MM.1S (cell line): ENCODE measurements around the gene RMI2.

Experiments
- DNase-seq: peaks from one replicate; pipeline ENCODE4 v3.0.0-alpha.2; 2015
- H2AFZ ChIP-seq: fragments of 300-600 bp; sonication (generic); 2 replicates; pipeline ENCODE4 v1.6.0; 2016; ENCODE audit warnings: antibody characterized with exemption, low read length
- H3F3A ChIP-seq: fragments of 300-600 bp; sonication (generic); 2 replicates; pipeline ENCODE4 v1.6.1; 2016; ENCODE audit warnings: mild to moderate bottlenecking, antibody characterized with exemption, low read length, moderate library complexity, mixed read lengths; ENCODE audit not compliant: insufficient read depth
- H3K27ac ChIP-seq: fragments of 300-600 bp; sonication (generic); 2 replicates; pipeline ENCODE4 v1.5.1; 2016; ENCODE audit warnings: mild to moderate bottlenecking, low read length
- H3K27me3 ChIP-seq: fragments of 300-600 bp; sonication (generic); replicated peaks from 2 replicates; pipeline ENCODE4 v1.6.0; 2016; ENCODE audit warnings: low read length; ENCODE audit not compliant: insufficient read depth
- H3K36me3 ChIP-seq: fragments of 300-600 bp; sonication (generic); replicated peaks from 2 replicates; pipeline ENCODE4 v1.6.1; 2016; ENCODE audit warnings: mild to moderate bottlenecking, low read length, mixed read lengths; ENCODE audit not compliant: insufficient read depth
- H3K4me1 ChIP-seq: fragments of 300-600 bp; sonication (generic); 2 replicates; pipeline ENCODE4 v1.6.1; 2016; ENCODE audit warnings: low read length, mixed read lengths
- H3K4me2 ChIP-seq: fragments of 300-600 bp; sonication (generic); 2 replicates; pipeline ENCODE4 v1.6.0; 2016; ENCODE audit warnings: low read depth, low read length
- H3K4me3 ChIP-seq: fragments of 300-600 bp; sonication (generic); 2 replicates; pipeline ENCODE4 v1.5.1; 2016; ENCODE audit warnings: low read length, mixed read lengths
- H3K79me2 ChIP-seq: fragments of 300-600 bp; sonication (generic); 2 replicates; pipeline ENCODE4 v1.6.1; 2016; ENCODE audit warnings: mixed run types, low read length, mixed read lengths
- H3K9ac ChIP-seq: fragments of 300-600 bp; sonication (generic); 2 replicates; pipeline ENCODE4 v1.6.1; 2016; ENCODE audit warnings: low read length, mixed read lengths
- H3K9me2 ChIP-seq: fragments of 300-600 bp; sonication (generic); replicated peaks from 2 replicates; pipeline ENCODE4 v1.6.1; 2016; ENCODE audit warnings: mild to moderate bottlenecking, low read length, mixed read lengths; ENCODE audit not compliant: insufficient read depth
- H3K9me3 ChIP-seq: fragments of 300-600 bp; sonication (generic); replicated peaks from 2 replicates; pipeline ENCODE4 v1.6.1; 2016; ENCODE audit warnings: mild to moderate bottlenecking, low read length, mixed read lengths; ENCODE audit not compliant: insufficient read depth
- H4K20me1 ChIP-seq: fragments of 300-600 bp; sonication (generic); 2 replicates; pipeline ENCODE4 v1.6.1; 2016; ENCODE audit warnings: mild to moderate bottlenecking, low read length, moderate library complexity, mixed read lengths; ENCODE audit not compliant: insufficient read depth
- EZH2 ChIP-seq: fragments of 300-600 bp; sonication (generic); optimal IDR thresholded peaks from 2 replicates; pipeline ENCODE3; 2017; ENCODE audit warnings: low read depth, mild to moderate bottlenecking, antibody characterized with exemption, low read length, mixed read lengths
- EZH2phosphoT487 ChIP-seq: fragments of 300-600 bp; sonication (generic); IDR thresholded peaks from 2 replicates; pipeline ENCODE4 v1.6.1; 2018; ENCODE audit warnings: antibody characterized with exemption, low read length
- TF ChIP-seq, protein P1 (sequence below): fragments of 300-600 bp; sonication (generic); IDR thresholded peaks from 2 replicates; pipeline ENCODE4 v1.5.1; 2016; ENCODE audit warnings: antibody characterized with exemption, low read length, mixed read lengths

RMI2 gene

DNA sequence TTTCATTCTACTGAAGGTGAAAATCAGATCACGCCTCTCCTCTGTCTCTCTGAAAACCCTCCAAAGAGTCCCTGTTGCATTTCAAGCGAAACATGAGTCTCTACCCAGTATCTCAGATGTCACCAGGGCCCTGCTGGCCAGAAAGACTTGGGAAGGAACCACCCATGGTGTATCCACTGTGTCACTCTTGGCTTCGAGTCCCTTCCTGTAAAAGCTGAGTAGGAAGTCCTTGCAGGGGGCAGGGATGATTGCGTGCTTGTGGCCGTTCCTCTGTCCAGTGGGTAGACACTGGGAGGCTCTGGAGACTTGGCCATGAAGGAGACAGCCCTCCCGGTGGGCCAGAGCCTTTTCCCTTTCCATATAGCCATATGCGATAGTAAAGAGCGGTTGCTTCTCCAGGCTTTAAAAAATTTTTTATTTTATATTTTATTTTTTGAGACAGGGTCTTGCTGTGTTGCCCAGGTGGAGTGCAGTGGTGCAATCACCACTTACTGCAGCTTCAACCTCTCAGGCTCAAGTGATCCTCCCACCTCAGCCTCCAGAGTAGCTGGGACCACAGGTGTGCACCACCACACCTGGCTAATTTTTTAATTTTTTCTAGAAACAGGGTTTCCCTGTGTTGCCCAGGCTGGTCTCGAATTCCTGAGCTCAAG is 19.0 kb upstream of the RMI2 start:
- peaks cover 26% of the 10 kb centered on the region for H3K4me1 ChIP-seq
- no peaks in the 10 kb centered on the region for H3K27me3 ChIP-seq
- peaks cover 19% of the 10 kb centered on the region for H3F3A ChIP-seq
- H3K4me2 ChIP-seq, result no peak overlapping the region
- no peak overlapping the region for H3K4me3 ChIP-seq
- no peaks in the 10 kb centered on the region for H3K9me3 ChIP-seq
- H2AFZ ChIP-seq, result no peak overlapping the region
- TF ChIP-seq, protein P1, sequence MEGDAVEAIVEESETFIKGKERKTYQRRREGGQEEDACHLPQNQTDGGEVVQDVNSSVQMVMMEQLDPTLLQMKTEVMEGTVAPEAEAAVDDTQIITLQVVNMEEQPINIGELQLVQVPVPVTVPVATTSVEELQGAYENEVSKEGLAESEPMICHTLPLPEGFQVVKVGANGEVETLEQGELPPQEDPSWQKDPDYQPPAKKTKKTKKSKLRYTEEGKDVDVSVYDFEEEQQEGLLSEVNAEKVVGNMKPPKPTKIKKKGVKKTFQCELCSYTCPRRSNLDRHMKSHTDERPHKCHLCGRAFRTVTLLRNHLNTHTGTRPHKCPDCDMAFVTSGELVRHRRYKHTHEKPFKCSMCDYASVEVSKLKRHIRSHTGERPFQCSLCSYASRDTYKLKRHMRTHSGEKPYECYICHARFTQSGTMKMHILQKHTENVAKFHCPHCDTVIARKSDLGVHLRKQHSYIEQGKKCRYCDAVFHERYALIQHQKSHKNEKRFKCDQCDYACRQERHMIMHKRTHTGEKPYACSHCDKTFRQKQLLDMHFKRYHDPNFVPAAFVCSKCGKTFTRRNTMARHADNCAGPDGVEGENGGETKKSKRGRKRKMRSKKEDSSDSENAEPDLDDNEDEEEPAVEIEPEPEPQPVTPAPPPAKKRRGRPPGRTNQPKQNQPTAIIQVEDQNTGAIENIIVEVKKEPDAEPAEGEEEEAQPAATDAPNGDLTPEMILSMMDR, result no peak
- TF ChIP-seq EZH2 (no peak), EZH2phosphoT487 (no peak)
- H3K9me2 ChIP-seq, result no peaks in the 10 kb centered on the region
- no peak for DNase-seq
- H3K9ac ChIP-seq, result no peak overlapping the region
- H3K79me2 ChIP-seq, result no peaks in the 10 kb centered on the region
- H3K36me3 ChIP-seq, result no peaks in the 10 kb centered on the region
- no peak overlapping the region for H3K27ac ChIP-seq
- no peaks in the 10 kb centered on the region for H4K20me1 ChIP-seq

DNA sequence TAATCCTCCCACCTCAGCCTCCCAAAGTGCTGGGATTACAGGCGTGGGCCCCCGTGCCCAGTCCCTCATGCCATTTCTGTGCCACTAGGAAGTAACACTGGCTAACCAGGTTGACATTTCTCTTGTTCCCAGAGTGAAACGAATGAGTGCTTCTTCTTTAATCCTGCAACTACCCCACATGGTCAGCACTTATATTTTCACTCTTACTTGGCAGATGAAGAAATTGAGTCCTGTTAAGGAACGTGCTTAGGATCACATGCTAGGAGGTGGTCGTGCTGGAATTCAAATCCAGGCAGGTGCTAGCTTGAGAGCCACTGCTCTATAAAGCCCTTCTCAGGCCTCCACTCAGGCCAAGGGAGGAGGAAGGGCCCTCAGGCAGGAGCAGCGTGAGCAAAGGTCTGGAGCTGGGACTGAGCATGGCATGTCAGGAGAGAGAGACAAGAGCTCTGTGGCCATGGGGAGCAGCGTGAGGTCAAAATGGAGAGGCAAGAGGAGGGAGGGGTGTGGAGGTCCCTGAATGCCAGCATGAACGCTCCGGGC is 18.5 kb upstream of the RMI2 start:
- Histone ChIP-seq H4K20me1 (no peaks in the 10 kb centered on the region), H3K79me2 (no peaks in the 10 kb centered on the region), H3K9ac (no peak overlapping the region), H3K4me1 (peaks cover 26% of the 10 kb centered on the region), H2AFZ (no peak overlapping the region), H3K27ac (peak overlapping the region; percentile 77; the same call in 1 of the 2 replicates), H3K9me3 (no peaks in the 10 kb centered on the region), H3K36me3 (no peaks in the 10 kb centered on the region), H3F3A (peaks cover 19% of the 10 kb centered on the region), H3K27me3 (no peaks in the 10 kb centered on the region), H3K4me3 (no peak overlapping the region), H3K4me2 (no peak overlapping the region), H3K9me2 (no peaks in the 10 kb centered on the region)
- TF ChIP-seq EZH2, result no peak
- TF ChIP-seq, protein P1, result no peak
- TF ChIP-seq EZH2phosphoT487, result no peak
- DNase-seq, result no peak

DNA sequence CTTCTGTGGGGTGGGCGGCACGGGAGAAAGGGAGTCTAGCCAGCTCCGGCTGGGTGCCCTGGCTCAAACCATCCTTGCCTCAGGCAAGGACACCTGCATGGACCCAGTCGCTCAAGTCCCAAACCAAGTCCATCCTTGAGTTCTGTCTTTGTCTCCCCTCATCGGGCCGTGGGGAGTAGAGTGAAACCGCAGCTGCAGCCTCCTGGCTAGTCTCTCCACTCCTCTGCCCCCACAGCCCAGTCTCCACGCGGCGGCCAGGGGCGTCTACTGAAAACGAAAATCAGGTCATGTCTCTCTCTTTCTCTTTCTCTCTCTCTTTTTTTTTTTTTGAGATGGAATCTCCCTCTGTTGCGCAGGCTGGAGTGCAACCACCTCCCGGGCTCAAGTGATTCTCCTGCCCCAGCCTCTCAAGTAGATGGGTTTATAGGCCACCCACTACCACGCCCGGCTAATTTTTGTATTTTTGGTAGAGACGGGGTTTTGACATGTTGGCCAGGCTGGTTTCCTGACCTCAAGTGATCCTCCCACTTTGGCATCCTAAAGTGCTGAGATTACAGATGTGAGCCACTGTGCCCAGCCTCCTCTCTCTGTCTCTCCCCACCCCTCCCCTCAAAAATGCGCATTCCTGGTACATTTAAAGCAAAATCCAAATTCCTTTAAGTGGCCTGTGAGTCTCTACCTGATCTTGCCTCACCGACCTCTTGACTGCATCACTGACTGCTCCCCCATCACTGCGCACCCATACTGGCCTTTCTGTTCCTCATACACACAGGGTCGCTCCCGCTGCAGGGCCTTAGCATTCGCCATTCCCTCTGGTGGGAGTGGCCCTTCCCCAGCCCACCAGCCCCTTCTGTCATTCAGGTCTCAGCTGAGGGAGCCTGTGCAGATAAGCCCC is 17.7 kb upstream of the RMI2 start:
- Histone ChIP-seq H3K9me3 (no peaks in the 10 kb centered on the region), H3K4me1 (peaks cover 26% of the 10 kb centered on the region), H3K79me2 (no peaks in the 10 kb centered on the region), H3K27me3 (no peaks in the 10 kb centered on the region), H3F3A (peaks cover 19% of the 10 kb centered on the region), H2AFZ (no peak overlapping the region), H3K4me3 (no peak overlapping the region), H3K9me2 (no peaks in the 10 kb centered on the region), H3K4me2 (peak overlapping the region; percentile 83; the same call in 1 of the 2 replicates), H3K9ac (peak overlapping the region; percentile 56; the same call in 1 of the 2 replicates), H4K20me1 (no peaks in the 10 kb centered on the region), H3K36me3 (no peaks in the 10 kb centered on the region), H3K27ac (peak overlapping the region; percentile 77; the same call in 1 of the 2 replicates)
- DNase-seq, result no peak
- no peak for TF ChIP-seq EZH2phosphoT487
